ENCODE results near the gene MGAT4A.

Gene MGAT4A

DNA sequence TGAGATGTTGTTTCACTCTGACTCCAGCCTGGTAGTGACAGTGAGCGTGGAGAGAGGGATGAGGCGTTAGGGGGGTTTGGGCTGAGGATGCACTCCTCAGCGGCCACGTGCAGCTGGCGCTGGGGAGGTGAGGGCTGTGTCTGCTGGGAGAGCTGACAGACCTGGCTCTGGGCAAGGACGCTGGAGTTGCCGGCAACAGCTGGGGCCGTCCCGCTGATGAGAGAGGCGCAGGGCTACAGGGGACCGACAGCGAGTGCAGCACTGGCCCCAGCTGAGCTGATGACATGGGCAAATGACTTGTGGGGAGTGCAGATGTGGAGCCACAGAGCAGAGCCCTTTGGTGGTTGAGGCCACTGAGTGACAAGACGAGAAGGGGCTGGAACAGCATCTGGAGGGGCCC, 161.0 kb downstream of the MGAT4A start:
- no peak for DNase-seq (ENCODE audit: low read depth)
- H3K4me3 ChIP-seq (ENCODE audit: low read length), result no peak overlapping the region
- TF ChIP-seq, protein P1, sequence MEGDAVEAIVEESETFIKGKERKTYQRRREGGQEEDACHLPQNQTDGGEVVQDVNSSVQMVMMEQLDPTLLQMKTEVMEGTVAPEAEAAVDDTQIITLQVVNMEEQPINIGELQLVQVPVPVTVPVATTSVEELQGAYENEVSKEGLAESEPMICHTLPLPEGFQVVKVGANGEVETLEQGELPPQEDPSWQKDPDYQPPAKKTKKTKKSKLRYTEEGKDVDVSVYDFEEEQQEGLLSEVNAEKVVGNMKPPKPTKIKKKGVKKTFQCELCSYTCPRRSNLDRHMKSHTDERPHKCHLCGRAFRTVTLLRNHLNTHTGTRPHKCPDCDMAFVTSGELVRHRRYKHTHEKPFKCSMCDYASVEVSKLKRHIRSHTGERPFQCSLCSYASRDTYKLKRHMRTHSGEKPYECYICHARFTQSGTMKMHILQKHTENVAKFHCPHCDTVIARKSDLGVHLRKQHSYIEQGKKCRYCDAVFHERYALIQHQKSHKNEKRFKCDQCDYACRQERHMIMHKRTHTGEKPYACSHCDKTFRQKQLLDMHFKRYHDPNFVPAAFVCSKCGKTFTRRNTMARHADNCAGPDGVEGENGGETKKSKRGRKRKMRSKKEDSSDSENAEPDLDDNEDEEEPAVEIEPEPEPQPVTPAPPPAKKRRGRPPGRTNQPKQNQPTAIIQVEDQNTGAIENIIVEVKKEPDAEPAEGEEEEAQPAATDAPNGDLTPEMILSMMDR (conservative IDR thresholded peaks at IDR 0.05; ENCODE audit: low read length), result no peak

DNA sequence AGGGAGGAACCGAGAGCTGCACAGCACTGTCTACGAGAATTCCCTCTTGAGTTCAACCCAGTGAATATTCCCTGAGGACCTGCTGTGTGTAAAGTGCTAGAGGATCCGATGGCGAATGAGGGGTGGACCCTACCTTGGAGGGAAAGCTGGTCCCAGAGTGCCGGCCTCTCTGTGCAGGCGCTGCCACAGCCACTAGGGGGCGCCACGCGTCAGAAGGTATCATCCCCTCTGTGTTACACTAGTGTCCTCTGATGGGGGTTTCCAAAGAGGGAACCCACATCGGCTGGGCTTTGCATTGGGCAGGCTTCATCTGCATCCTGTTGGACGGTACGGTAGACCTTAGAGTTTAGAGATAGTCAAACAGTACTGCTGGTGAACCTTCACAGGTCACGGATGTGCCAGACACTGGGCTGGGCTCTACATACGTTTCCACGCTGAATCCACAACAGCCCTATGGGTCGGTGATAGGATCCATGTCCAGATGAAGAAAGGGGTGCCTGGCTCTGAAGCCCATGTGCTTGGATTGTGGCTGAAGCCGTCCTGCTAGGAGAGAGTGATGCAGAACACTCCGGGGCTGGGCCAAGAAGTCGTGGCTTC, 161.6 kb downstream of the MGAT4A start:
- no peak for DNase-seq (ENCODE audit: low read depth)
- no peak overlapping the region for H3K4me3 ChIP-seq (ENCODE audit: low read length)
- TF ChIP-seq, protein P1 (conservative IDR thresholded peaks at IDR 0.05; ENCODE audit: low read length), result peak; percentile 71

Data from AG10803 (cell line).